Measurements from ENCODE around the gene NANOS3.
"Not testable (repeated sequence)": the region's sequence is repeated elsewhere in the genome, so short reads cannot be mapped to it uniquely, and the experiment has no call there.

DNA sequence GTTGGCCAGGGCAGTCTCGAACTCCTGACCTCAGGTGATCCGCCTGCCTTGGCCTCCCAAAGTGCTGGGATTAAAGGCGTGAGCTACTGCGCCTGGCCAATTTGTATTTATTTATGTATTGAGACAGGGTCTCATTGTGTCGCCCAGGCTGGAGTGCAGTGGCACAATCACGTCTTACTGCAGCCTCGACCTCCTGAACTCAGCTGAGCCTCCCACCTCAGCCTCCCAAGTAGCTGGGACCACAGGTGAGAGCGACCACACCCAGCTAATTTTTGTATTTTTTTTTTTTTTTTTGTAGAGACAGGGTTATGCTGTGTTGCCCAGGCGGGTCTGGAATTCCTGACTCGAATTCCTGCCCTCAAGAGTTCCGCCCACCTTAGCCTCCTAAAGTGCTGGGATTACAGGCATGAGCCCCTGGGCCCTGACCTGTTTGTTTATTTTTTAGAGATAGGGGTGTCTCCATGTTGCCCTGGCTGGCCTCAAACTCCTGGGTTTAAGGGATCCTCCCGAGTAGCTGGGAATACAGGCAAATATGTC lies 24.7 kb upstream of the NANOS3 start:
- TF ChIP-seq, protein P1, sequence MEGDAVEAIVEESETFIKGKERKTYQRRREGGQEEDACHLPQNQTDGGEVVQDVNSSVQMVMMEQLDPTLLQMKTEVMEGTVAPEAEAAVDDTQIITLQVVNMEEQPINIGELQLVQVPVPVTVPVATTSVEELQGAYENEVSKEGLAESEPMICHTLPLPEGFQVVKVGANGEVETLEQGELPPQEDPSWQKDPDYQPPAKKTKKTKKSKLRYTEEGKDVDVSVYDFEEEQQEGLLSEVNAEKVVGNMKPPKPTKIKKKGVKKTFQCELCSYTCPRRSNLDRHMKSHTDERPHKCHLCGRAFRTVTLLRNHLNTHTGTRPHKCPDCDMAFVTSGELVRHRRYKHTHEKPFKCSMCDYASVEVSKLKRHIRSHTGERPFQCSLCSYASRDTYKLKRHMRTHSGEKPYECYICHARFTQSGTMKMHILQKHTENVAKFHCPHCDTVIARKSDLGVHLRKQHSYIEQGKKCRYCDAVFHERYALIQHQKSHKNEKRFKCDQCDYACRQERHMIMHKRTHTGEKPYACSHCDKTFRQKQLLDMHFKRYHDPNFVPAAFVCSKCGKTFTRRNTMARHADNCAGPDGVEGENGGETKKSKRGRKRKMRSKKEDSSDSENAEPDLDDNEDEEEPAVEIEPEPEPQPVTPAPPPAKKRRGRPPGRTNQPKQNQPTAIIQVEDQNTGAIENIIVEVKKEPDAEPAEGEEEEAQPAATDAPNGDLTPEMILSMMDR (IDR thresholded peaks at IDR 0.05): not testable (repeated sequence)
- not testable (repeated sequence) for TF ChIP-seq EP300, POLR2A (IDR thresholded peaks at IDR 0.05)

Data from ovary (tissue), 3 donors.